H1 (cell line): ENCODE data around the gene HPS5. TPM values are rescaled to one million over a fixed set of nuclear protein-coding genes. Genes with fewer than 3 reads are reported as not detected.

ENCODE experiments used
- CTCF ChIA-PET: fragments of 300-600 bp; sonication (Branson Sonifier 250); formaldehyde crosslinking; loops from one replicate; lab custom pipeline; 2021; ENCODE audit not compliant: partially characterized antibody; lab: Charles Lee
- POLR2A ChIA-PET: fragments of 300-600 bp; sonication (Branson Sonifier 250); formaldehyde crosslinking; loops from one replicate; lab custom pipeline; 2021; ENCODE audit warnings: inconsistent platforms; ENCODE audit not compliant: partially characterized antibody; lab: Charles Lee
- DNase-seq, 2 experiments: peaks; one replicate each; pipeline versions ENCODE4 v3.0.0 to v3.0.0-alpha.2; 2010 to 2022; ENCODE audit warnings: low spot score in 2 of 2, low read depth in 1 of 2, mixed read lengths in 1 of 2
- FAIRE-seq: peaks from 2 replicates; lab custom pipeline; 2011; peaks lifted over from hg19 to GRCh38; lab: Jason Lieb, UNC
- H2AFZ ChIP-seq: 2 replicates; pipeline ENCODE4 v1.8.1; 2012; ENCODE audit warnings: low read length, inconsistent platforms
- H2AK5ac ChIP-seq: 2 replicates; pipeline ENCODE4 v1.6.1; 2013; ENCODE audit warnings: low read depth, low read length
- H2BK120ac ChIP-seq: replicated peaks from 2 replicates; pipeline ENCODE3; 2013; ENCODE audit warnings: low read depth, low read length, inconsistent platforms
- H2BK12ac ChIP-seq: 2 replicates; pipeline ENCODE4 v1.6.1; 2013; ENCODE audit warnings: low read depth, low read length
- H2BK15ac ChIP-seq: 2 replicates; pipeline ENCODE4 v1.6.1; 2013; ENCODE audit warnings: low read length
- H2BK20ac ChIP-seq: 2 replicates; pipeline ENCODE4 v1.6.1; 2013; ENCODE audit warnings: low read length
- H2BK5ac ChIP-seq: 2 replicates; pipeline ENCODE4 v1.6.1; 2013; ENCODE audit warnings: low read depth, low read length
- H3K14ac ChIP-seq: 2 replicates; pipeline ENCODE4 v1.6.1; 2013; ENCODE audit warnings: inconsistent platforms; ENCODE audit not compliant: insufficient read length
- H3K18ac ChIP-seq: 2 replicates; pipeline ENCODE4 v1.6.1; 2013; ENCODE audit warnings: low read length; ENCODE audit errors: extremely low read depth
- H3K23ac ChIP-seq: 2 replicates; pipeline ENCODE4 v1.6.1; 2013; ENCODE audit warnings: inconsistent platforms; ENCODE audit not compliant: insufficient read length
- H3K23me2 ChIP-seq: 2 replicates; pipeline ENCODE4 v1.6.1; 2013; ENCODE audit warnings: low read depth, low read length
- H3K27ac ChIP-seq: 2 replicates; pipeline ENCODE4 v1.6.1; 2011; ENCODE audit warnings: low read depth, low read length, inconsistent platforms
- H3K27me3 ChIP-seq, 4 experiments: replicated peaks in 1 of 4; 1 replicate in 1 of 4; 2 replicates in 3 of 4; pipeline versions ENCODE4 v1.6.1 to v1.8.1; 2011 to 2013; ENCODE audit warnings: low read length in 3 of 4, mild to moderate bottlenecking in 3 of 4, inconsistent platforms in 2 of 4, mixed read lengths in 2 of 4, moderate library complexity in 1 of 4; ENCODE audit not compliant: control insufficient read depth in 3 of 4, insufficient read depth in 3 of 4; ENCODE audit errors: extremely low read depth in 1 of 4
- H3K36me3 ChIP-seq, 4 experiments: 2 replicates each; pipeline versions ENCODE4 v1.6.1 to v1.8.1; 2011 to 2013; ENCODE audit warnings: mild to moderate bottlenecking in 4 of 4, low read length in 3 of 4, moderate library complexity in 2 of 4, control low read depth in 1 of 4, inconsistent platforms in 1 of 4; ENCODE audit not compliant: insufficient read depth in 4 of 4, control insufficient read depth in 2 of 4
- H3K4ac ChIP-seq: replicated peaks from 2 replicates; pipeline ENCODE3; 2013; ENCODE audit warnings: low read length, low read depth, mixed read lengths, inconsistent platforms; ENCODE audit not compliant: insufficient read length
- H3K4me1 ChIP-seq, 4 experiments: replicated peaks in 1 of 4; 1 replicate in 1 of 4; 2 replicates in 3 of 4; pipeline versions ENCODE4 v1.6.1 to v1.8.1; 2011 to 2013; ENCODE audit warnings: low read length in 3 of 4, inconsistent platforms in 2 of 4, mixed read lengths in 1 of 4; ENCODE audit not compliant: insufficient read depth in 4 of 4, control insufficient read depth in 3 of 4
- H3K4me2 ChIP-seq, 2 experiments: 2 replicates each; pipeline versions ENCODE4 v1.6.1 to v1.8.1; 2011 to 2013; ENCODE audit warnings: low read depth in 2 of 2, low read length in 2 of 2, control low read depth in 1 of 2, inconsistent platforms in 1 of 2, mild to moderate bottlenecking in 1 of 2; ENCODE audit not compliant: insufficient read depth in 1 of 2
- H3K4me3 ChIP-seq, 4 experiments: fragments of 200-600, 300-600 bp in 1 of 4; sonication (generic), shearing (Covaris generic), sonication (Bioruptor Twin) in 1 of 4; 2 replicates each; pipeline versions ENCODE4 v1.5.1 to v1.8.1; 2011 to 2016; ENCODE audit warnings: low read length in 4 of 4, low read depth in 3 of 4, control low read depth in 2 of 4, inconsistent platforms in 2 of 4, mild to moderate bottlenecking in 2 of 4, mixed read lengths in 1 of 4, moderate library complexity in 1 of 4; ENCODE audit not compliant: insufficient read depth in 2 of 4; ENCODE audit errors: extremely low read depth in 1 of 4
- H3K56ac ChIP-seq: replicated peaks from 2 replicates; pipeline ENCODE3; 2013; ENCODE audit warnings: low read depth, mild to moderate bottlenecking, mixed read lengths, low read length, inconsistent platforms; ENCODE audit not compliant: insufficient read length
- H3K79me1 ChIP-seq: 2 replicates; pipeline ENCODE4 v1.6.1; 2013; ENCODE audit warnings: low read depth, low read length, control low read depth
- H3K79me2 ChIP-seq, 2 experiments: 2 replicates each; pipeline versions ENCODE4 v1.6.1 to v1.8.1; 2012 to 2013; ENCODE audit warnings: low read length in 2 of 2, mild to moderate bottlenecking in 2 of 2, inconsistent platforms in 1 of 2; ENCODE audit not compliant: insufficient read depth in 2 of 2, control insufficient read depth in 1 of 2
- H3K9ac ChIP-seq, 4 experiments: replicated peaks in 1 of 4; 1 replicate in 1 of 4; 2 replicates in 3 of 4; pipeline versions ENCODE4 v1.6.1 to v1.8.1; 2011 to 2013; ENCODE audit warnings: low read depth in 3 of 4, low read length in 3 of 4, control low read depth in 2 of 4, mild to moderate bottlenecking in 2 of 4, moderate library complexity in 2 of 4, inconsistent platforms in 1 of 4; ENCODE audit errors: extremely low read depth in 1 of 4
- H3K9me3 ChIP-seq, 2 experiments: 2 replicates each; pipeline versions ENCODE4 v1.6.1 to v1.8.1; 2012 to 2013; ENCODE audit warnings: mild to moderate bottlenecking in 2 of 2, moderate library complexity in 2 of 2, control low read depth in 1 of 2, inconsistent platforms in 1 of 2, low read depth in 1 of 2, low read length in 1 of 2, mixed read lengths in 1 of 2; ENCODE audit not compliant: insufficient read depth in 2 of 2
- H4K20me1 ChIP-seq, 2 experiments: replicated peaks in 1 of 2; 2 replicates each; pipeline versions ENCODE3 to v1.8.1; 2011 to 2013; ENCODE audit warnings: inconsistent platforms in 2 of 2, low read length in 2 of 2, mild to moderate bottlenecking in 1 of 2; ENCODE audit not compliant: insufficient read depth in 2 of 2, control insufficient read depth in 1 of 2
- H4K5ac ChIP-seq: 2 replicates; pipeline ENCODE4 v1.6.1; 2013; ENCODE audit warnings: low read length, low read depth, mixed read lengths, inconsistent platforms; ENCODE audit not compliant: insufficient read length
- H4K8ac ChIP-seq: 2 replicates; pipeline ENCODE4 v1.8.0; 2013; ENCODE audit warnings: mild to moderate bottlenecking, moderate library complexity, low read length, inconsistent platforms; ENCODE audit not compliant: insufficient read depth; ENCODE audit errors: extremely low read depth
- H4K91ac ChIP-seq: replicated peaks from 2 replicates; pipeline ENCODE3; 2013; ENCODE audit warnings: low read length, mixed read lengths, inconsistent platforms; ENCODE audit not compliant: insufficient read length
- ASH2L ChIP-seq: fragments of 200-600, 300-600 bp; sonication (generic); IDR thresholded peaks from one replicate; pipeline ENCODE4 v1.7.1; 2017; ENCODE audit warnings: low read length
- ATF2 ChIP-seq: IDR thresholded peaks from 2 replicates; pipeline ENCODE4 v1.6.1; 2012; ENCODE audit warnings: low read length, inconsistent platforms
- EGR1 ChIP-seq: IDR thresholded peaks from 2 replicates; pipeline ENCODE4 v1.6.1; 2011; ENCODE audit warnings: low read depth, low read length, borderline replicate concordance
- KDM5A ChIP-seq: fragments of 200-600 bp; IDR thresholded peaks from 2 replicates; pipeline ENCODE4 v1.7.1; 2012; ENCODE audit warnings: mild to moderate bottlenecking, low read length, inconsistent platforms, mixed read lengths
- NANOG ChIP-seq: IDR thresholded peaks from 2 replicates; pipeline ENCODE4 v1.6.1; 2011; ENCODE audit warnings: low read length, low read depth, mild to moderate bottlenecking, inconsistent platforms; ENCODE audit not compliant: insufficient read depth, poor library complexity, severe bottlenecking
- NRF1 ChIP-seq: IDR thresholded peaks from 2 replicates; pipeline ENCODE4 v1.6.1; 2011; ENCODE audit warnings: mild to moderate bottlenecking, low read depth, low read length, improper control_type of control experiment
- RFX5 ChIP-seq: IDR thresholded peaks from 2 replicates; pipeline ENCODE4 v1.6.1; 2011; ENCODE audit warnings: low read depth, low read length, improper control_type of control experiment, borderline replicate concordance
- SAP30 ChIP-seq: fragments of 300-600 bp; sonication (generic); IDR thresholded peaks from 2 replicates; pipeline ENCODE4 v1.7.1; 2012; ENCODE audit warnings: low read length, moderate library complexity, mild to moderate bottlenecking, inconsistent platforms; ENCODE audit not compliant: insufficient read depth, insufficient replicate concordance
- SUZ12 ChIP-seq: fragments of 200-600 bp; sonication (generic); IDR thresholded peaks from 2 replicates; pipeline ENCODE4 v1.6.1; 2012; ENCODE audit warnings: mild to moderate bottlenecking, inconsistent platforms, low read length, moderate library complexity, mixed read lengths
- TEAD4 ChIP-seq: IDR thresholded peaks from 2 replicates; pipeline ENCODE4 v1.6.1; 2012; ENCODE audit warnings: low read depth, low read length, inconsistent platforms, mixed read lengths
- YY1 ChIP-seq: IDR thresholded peaks from 2 replicates; pipeline ENCODE4 v1.6.1; 2011; ENCODE audit warnings: low read depth, mild to moderate bottlenecking, low read length
- WGBS, 2 experiments: shearing (Covaris generic) in 1 of 2; methylation state at CpG; one replicate each; pipeline versions ENCODE4 v1.1.6 to v1.1.7; 2013 to 2015; ENCODE audit warnings: low lambda C conversion rate in 2 of 2, mixed read lengths in 2 of 2, inconsistent platforms in 1 of 2, low coverage in 1 of 2, missing lambda C conversion rate in 1 of 2; ENCODE audit not compliant: insufficient replicate concordance in 2 of 2, insufficient coverage in 1 of 2, insufficient read length in 1 of 2; ENCODE audit errors: extremely low coverage in 1 of 2, missing lambda C conversion rate in 1 of 2; 5-methylcytosine and 5-hydroxymethylcytosine counted together
- polyA plus RNA-seq, 7 experiments: library from polyadenylated mRNA; depleted of rRNA in 3 of 7; stranded (reverse) in 5 of 7; unstranded in 2 of 7; fragments of >200 nt in 5 of 7; fragments of 200-250 nt in 2 of 7; gene quantifications; 1 replicate in 5 of 7; 2 replicates in 1 of 7; 4 replicates in 1 of 7; pipeline versions ENCODE4 v1.2.1 to v1.2.3, GENCODE V29; 2011 to 2013; ENCODE audit warnings: missing spikeins in 2 of 7, mixed read lengths in 2 of 7
- total RNA-seq: library from RNA; stranded (reverse); fragmentation: NEBNext Ultra II Directional; extraction: Animal tissue kit (Norgen Biotek cat#: 25700); gene quantifications from 2 replicates; pipeline ENCODE4 v1.2.1, GENCODE V29; 2021

Gene HPS5
- total and polyA plus RNA-seq, 2 of the 8 experiments (the other 6 are each of a cell fraction or from before 2014, with no cell fraction given): 5.0 to 18.5 TPM

DNA sequence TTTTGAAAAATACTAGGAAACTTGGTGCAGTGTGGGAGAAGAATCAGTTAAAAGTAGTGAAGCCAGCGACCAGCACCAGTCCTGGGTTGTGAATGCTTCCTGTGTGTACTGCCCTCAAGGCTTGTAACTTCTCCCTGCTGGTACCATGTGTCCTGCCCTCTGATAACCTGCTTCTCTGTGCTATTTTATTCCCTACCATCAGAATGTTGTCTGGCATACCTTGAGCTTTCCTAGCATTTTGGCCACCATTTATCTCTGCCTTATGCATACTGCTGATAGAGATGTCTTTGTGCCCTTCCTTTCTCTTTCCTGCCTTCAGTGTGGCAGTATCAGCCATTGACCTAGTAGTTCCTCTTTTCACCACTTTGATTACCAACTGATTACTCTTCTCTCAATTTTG, 2.4 kb upstream of the HPS5 start:
- Histone ChIP-seq H3K4ac (no peak overlapping the region), H3K56ac (no peak overlapping the region), H3K9me3 (no peaks in the 10 kb centered on the region), H3K23me2 (peaks cover 11% of the 10 kb centered on the region), H3K27me3 (no peaks in the 10 kb centered on the region), H2BK5ac (no peak overlapping the region), H2AFZ (no peak overlapping the region), H4K91ac (no peak overlapping the region), H3K4me2 (peak overlapping the region; percentile 1 to 89; a peak in 2 of 4 replicates), H3K4me1 (no peaks in the 10 kb centered on the region; a peak in 2 of 7 replicates), H3K18ac (no peak overlapping the region), H4K8ac (no peak overlapping the region), H3K36me3 (peaks cover 0 to 9% (median 0%) of the 10 kb centered on the region in 4 experiments; a peak in 1 of 8 replicates), H2BK12ac (no peak overlapping the region), H3K4me3 (0 out of 8 replicates have a peak overlapping the region, but pooled peaks of 1 of the 4 experiments have one; percentile 92), H3K23ac (no peak overlapping the region), H2BK15ac (no peak overlapping the region), H3K9ac (peak overlapping the region in 1 of 4 experiments; percentile 38; a peak in 2 of 7 replicates), H3K79me1 (no peaks in the 10 kb centered on the region), H3K27ac (no peak overlapping the region), H3K79me2 (peaks cover 14 to 72% of the 10 kb centered on the region in 2 experiments; a peak in 3 of 4 replicates), H3K14ac (no peak overlapping the region), H4K5ac (no peak overlapping the region), H2BK120ac (no peak overlapping the region), H2AK5ac (no peak overlapping the region), H2BK20ac (no peak overlapping the region), H4K20me1 (no peaks in the 10 kb centered on the region)
- ChIA-PET POLR2A (no interaction called here), CTCF (no interaction called here)
- no peak for DNase-seq
- no peak for FAIRE-seq
- WGBS, 2 experiments: 100% methylated on average over 1 of the region's 1 CpG; no CpG with 5 or more reads in 1 of the 2 experiments
- TF ChIP-seq YY1: no peak
- no peak for TF ChIP-seq SUZ12
- no peak for TF ChIP-seq ASH2L
- TF ChIP-seq KDM5A: no peak
- no peak for TF ChIP-seq NRF1
- TF ChIP-seq RFX5: no peak
- TF ChIP-seq TEAD4: no peak
- no peak for TF ChIP-seq NANOG
- TF ChIP-seq SAP30: no peak
- TF ChIP-seq ATF2: no peak
- no peak for TF ChIP-seq EGR1
